ENCODE data around the gene SYCE1. TPM values are rescaled to one million over a fixed set of nuclear protein-coding genes. Genes with fewer than 3 reads are reported as not detected.
A peak's percentile ranks its signal among the peaks of the same experiment; 100 is the strongest.
"Not testable (repeated sequence)": the region's sequence is repeated elsewhere in the genome, so short reads cannot be mapped to it uniquely, and the experiment has no call there.

Gene SYCE1
- total RNA-seq, 2 experiments from 2014 or later = 0.14 TPM; not detected in 1

- H3K4me3 Mint-ChIP-seq; DNase-seq; intact Hi-C loops (cut with micrococcal nuclease); H3K36me3 Mint-ChIP-seq; H3K9me3 Mint-ChIP-seq; H3K27ac Mint-ChIP-seq; POLR2A ChIA-PET; CTCF ChIA-PET; H3K27me3 Mint-ChIP-seq; H3K4me1 Mint-ChIP-seq (ENCODE audit: low read depth): not testable (repeated sequence)
Measured at GRCh38 chr10:133541441-133541975, 23.9 kb downstream of the SYCE1 start.

GRCh38 chr10:133537546-133538545 is 27.5 kb downstream of the SYCE1 start:
- Mint-ChIP-seq H3K36me3 (no peaks in the 10 kb centered on the region), H3K4me3 (no peak overlapping the region), H3K4me1 (ENCODE audit: low read depth) (no peaks in the 10 kb centered on the region), H3K27ac (no peak overlapping the region), H3K27me3 (peaks cover 4% of the 10 kb centered on the region), H3K9me3 (no peaks in the 10 kb centered on the region)
- intact Hi-C loops (cut with micrococcal nuclease) = no loop called here
- no peak for DNase-seq
- ChIA-PET CTCF (no interaction called here), POLR2A (no interaction called here)

GRCh38 chr10:133536198-133536597 is 29.2 kb downstream of the SYCE1 start:
- no peaks in the 10 kb centered on the region for H3K9me3 Mint-ChIP-seq
- intact Hi-C loops (cut with micrococcal nuclease) = no loop called here
- H3K27me3 Mint-ChIP-seq = peaks cover 12% of the 10 kb centered on the region
- ChIA-PET POLR2A (no interaction called here), CTCF (no interaction called here)
- DNase-seq = no peak
- H3K4me1 Mint-ChIP-seq (ENCODE audit: low read depth) = no peaks in the 10 kb centered on the region
- H3K36me3 Mint-ChIP-seq = no peaks in the 10 kb centered on the region
- H3K4me3 Mint-ChIP-seq = no peak overlapping the region
- no peak overlapping the region for H3K27ac Mint-ChIP-seq

GRCh38 chr10:133534417-133534816 is 31.0 kb downstream of the SYCE1 start:
- peaks cover 8% of the 10 kb centered on the region for H3K4me1 Mint-ChIP-seq (ENCODE audit: low read depth)
- H3K9me3 Mint-ChIP-seq = no peaks in the 10 kb centered on the region
- no peak overlapping the region for H3K27ac Mint-ChIP-seq
- DNase-seq = no peak
- ChIA-PET POLR2A (no interaction called here), CTCF (no interaction called here)
- H3K36me3 Mint-ChIP-seq = no peaks in the 10 kb centered on the region
- H3K27me3 Mint-ChIP-seq = peaks cover 25% of the 10 kb centered on the region
- no peak overlapping the region for H3K4me3 Mint-ChIP-seq
- intact Hi-C loops (cut with micrococcal nuclease) = no loop called here

- Mint-ChIP-seq H3K4me3 (no peak overlapping the region), H3K27ac (no peak overlapping the region), H3K9me3 (no peaks in the 10 kb centered on the region), H3K4me1 (ENCODE audit: low read depth) (peaks cover 18% of the 10 kb centered on the region), H3K27me3 (peaks cover 34% of the 10 kb centered on the region), H3K36me3 (no peaks in the 10 kb centered on the region)
- ChIA-PET POLR2A (no interaction called here), CTCF (no interaction called here)
- intact Hi-C loops (cut with micrococcal nuclease) = no loop called here
- no peak for DNase-seq
Measured at GRCh38 chr10:133532871-133533270, 32.5 kb downstream of the SYCE1 start.

GRCh38 chr10:133530506-133530905 is 34.9 kb downstream of the SYCE1 start:
- no peak overlapping the region for H3K4me3 Mint-ChIP-seq
- DNase-seq = no peak
- no peak overlapping the region for H3K27ac Mint-ChIP-seq
- H3K9me3 Mint-ChIP-seq = no peaks in the 10 kb centered on the region
- H3K27me3 Mint-ChIP-seq = peaks cover 47% of the 10 kb centered on the region
- ChIA-PET POLR2A (no interaction called here), CTCF (interaction anchor here (2.9 kb wide), 1 partner anchor 10 kb away, joined by 16 read pairs; no protein-coding TSS in a partner anchor)
- intact Hi-C loops (cut with micrococcal nuclease) = no loop called here
- H3K4me1 Mint-ChIP-seq (ENCODE audit: low read depth) = peaks cover 18% of the 10 kb centered on the region
- H3K36me3 Mint-ChIP-seq = no peaks in the 10 kb centered on the region

GRCh38 chr10:133529576-133529946 is 35.8 kb downstream of the SYCE1 start:
- CTCF ChIA-PET = interaction anchor here (1.0 to 2.9 kb wide), 2 partner anchors 9 to 91 kb away, joined by 6 to 16 read pairs; no protein-coding TSS in a partner anchor
- DNase-seq = no peak
- Mint-ChIP-seq H3K4me3 (peak overlapping the region; percentile 70), H3K9me3 (no peaks in the 10 kb centered on the region), H3K4me1 (ENCODE audit: low read depth) (peaks cover 18% of the 10 kb centered on the region), H3K27me3 (peaks cover 47% of the 10 kb centered on the region), H3K27ac (no peak overlapping the region), H3K36me3 (no peaks in the 10 kb centered on the region)
- intact Hi-C loops (cut with micrococcal nuclease) = no loop called here
- POLR2A ChIA-PET = no interaction called here

GRCh38 chr10:133528845-133529575 is 36.4 kb downstream of the SYCE1 start:
- H3K27ac Mint-ChIP-seq = no peak overlapping the region
- H3K36me3 Mint-ChIP-seq = no peaks in the 10 kb centered on the region
- peak overlapping the region; percentile 70 for H3K4me3 Mint-ChIP-seq
- H3K9me3 Mint-ChIP-seq = no peaks in the 10 kb centered on the region
- POLR2A ChIA-PET = no interaction called here
- peaks cover 47% of the 10 kb centered on the region for H3K27me3 Mint-ChIP-seq
- CTCF ChIA-PET = interaction anchor here (1.0 to 2.9 kb wide), 2 partner anchors 9 to 90 kb away, joined by 6 to 16 read pairs; no protein-coding TSS in a partner anchor
- peaks cover 18% of the 10 kb centered on the region for H3K4me1 Mint-ChIP-seq (ENCODE audit: low read depth)
- no peak for DNase-seq
- intact Hi-C loops (cut with micrococcal nuclease) = no loop called here

- intact Hi-C loops (cut with micrococcal nuclease) = no loop called here
- Mint-ChIP-seq H3K4me3 (peak overlapping the region; percentile 46), H3K9me3 (peaks cover 5% of the 10 kb centered on the region), H3K27ac (no peak overlapping the region), H3K36me3 (no peaks in the 10 kb centered on the region), H3K4me1 (ENCODE audit: low read depth) (peaks cover 18% of the 10 kb centered on the region), H3K27me3 (peaks cover 47% of the 10 kb centered on the region)
- ChIA-PET POLR2A (no interaction called here), CTCF (no interaction called here)
- no peak for DNase-seq
Measured at GRCh38 chr10:133528296-133528844, 37.0 kb downstream of the SYCE1 start.

- Mint-ChIP-seq H3K27ac (no peak overlapping the region), H3K36me3 (peaks cover 1% of the 10 kb centered on the region), H3K4me3 (no peak overlapping the region), H3K9me3 (peaks cover 9% of the 10 kb centered on the region), H3K27me3 (peaks cover 45% of the 10 kb centered on the region), H3K4me1 (ENCODE audit: low read depth) (peaks cover 18% of the 10 kb centered on the region)
- intact Hi-C loops (cut with micrococcal nuclease) = no loop called here
- DNase-seq = no peak
- ChIA-PET CTCF (no interaction called here), POLR2A (no interaction called here)
Measured at GRCh38 chr10:133527771-133528271, 37.6 kb downstream of the SYCE1 start.

- H3K27me3 Mint-ChIP-seq = peaks cover 44% of the 10 kb centered on the region
- POLR2A ChIA-PET = no interaction called here
- H3K4me1 Mint-ChIP-seq (ENCODE audit: low read depth) = peaks cover 18% of the 10 kb centered on the region
- intact Hi-C loops (cut with micrococcal nuclease) = no loop called here
- no peak for DNase-seq
- H3K4me3 Mint-ChIP-seq = no peak within 1 kb of the TSS
- CTCF ChIA-PET = no interaction called here
- H3K36me3 Mint-ChIP-seq = peaks cover 1% of the 10 kb centered on the region
- H3K9me3 Mint-ChIP-seq = peaks cover 12% of the 10 kb centered on the region
- no peak within 1 kb of the TSS for H3K27ac Mint-ChIP-seq
Measured at GRCh38 chr10:133526957-133527588, 38.3 kb downstream of the SYCE1 start, which contains the start of gene CYP2E1. TSS of gene CYP2E1 (plus strand) at chr10:133527363. CDS start at chr10:133527396, 33 bp downstream.

Data from activated CD4-positive, alpha-beta memory T cell treated with anti-CD3 and anti-CD28 coated beads for 36 hours (primary cell).